Activated CD8-positive, alpha-beta memory T cell treated with anti-CD3 and anti-CD28 coated beads for 36 hours (primary cell): Measurements from ENCODE around the gene TYMP. TPM values are rescaled to one million over a fixed set of nuclear protein-coding genes. Genes with fewer than 3 reads are reported as not detected.

ENCODE experiments used
- CTCF ChIA-PET: fragments of 350-600 bp; sonication (Branson Sonifier 250); formaldehyde crosslinking; loops from one replicate; lab custom pipeline; 2021; ENCODE audit warnings: antibody characterized with exemption; lab: Charles Lee
- POLR2A ChIA-PET: fragments of 350-600 bp; sonication (Branson Sonifier 250); formaldehyde crosslinking; loops from one replicate; lab custom pipeline; 2021; ENCODE audit warnings: antibody characterized with exemption; lab: Charles Lee
- total RNA-seq, 2 experiments: library from RNA; stranded (reverse); gene quantifications; one replicate each; pipeline ENCODE4 v1.2.3, GENCODE V29; 2021

Gene TYMP
- total RNA-seq, result 10 to 100 TPM; 89.6 to 89.7 TPM

DNA sequence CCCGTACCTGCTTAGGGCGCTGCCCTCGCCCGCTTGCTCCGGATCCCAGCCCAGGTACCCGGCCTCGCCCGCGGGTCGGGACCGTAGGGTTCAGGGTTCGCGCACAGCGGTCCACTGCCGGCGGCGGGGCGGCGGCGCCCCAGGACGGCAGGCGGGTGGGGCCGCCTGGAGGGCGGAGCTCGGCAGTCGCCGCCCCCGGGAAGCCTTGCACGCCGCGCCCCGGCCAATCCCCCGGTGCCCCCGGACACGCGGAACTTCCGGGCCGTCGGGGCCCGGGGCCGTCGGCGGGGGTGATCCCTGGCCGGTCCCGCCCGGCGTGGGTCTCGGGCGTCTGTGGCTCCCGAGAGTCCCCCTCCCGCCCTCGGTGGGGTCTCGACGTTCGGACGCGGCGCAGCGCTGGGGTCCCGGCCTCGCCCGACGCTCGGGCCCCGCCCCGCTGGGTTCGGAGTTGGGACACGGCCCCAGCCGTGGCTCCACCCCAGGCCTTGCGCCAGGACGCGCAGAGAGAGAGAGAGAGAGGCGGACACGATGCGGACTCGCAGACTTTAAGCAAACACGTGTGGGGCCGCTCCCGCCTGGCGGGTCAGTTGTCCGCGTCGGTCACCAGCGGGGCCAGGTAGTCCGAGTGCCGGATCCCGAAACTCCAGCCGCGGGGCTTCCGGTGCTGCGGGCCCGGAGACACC, at the start of gene TYMP:
TYMP (minus strand) TSS at position 116 of the 683 bp plus-strand sequence. CDS start 303 bp downstream, outside the sequence.
- ChIA-PET CTCF (interaction anchor here (1.1 to 3.4 kb wide), 3 partner anchors 9 to 91 kb away, joined by 3 to 22 read pairs (median 3); no protein-coding TSS in a partner anchor), POLR2A (interaction anchor here (0.6 to 7.7 kb wide), 9 partner anchors 10 to 286 kb away, joined by 3 to 93 read pairs (median 3); partner anchors contain the start of genes CHKB, LMF2, NCAPH2 and SYCE3)

DNA sequence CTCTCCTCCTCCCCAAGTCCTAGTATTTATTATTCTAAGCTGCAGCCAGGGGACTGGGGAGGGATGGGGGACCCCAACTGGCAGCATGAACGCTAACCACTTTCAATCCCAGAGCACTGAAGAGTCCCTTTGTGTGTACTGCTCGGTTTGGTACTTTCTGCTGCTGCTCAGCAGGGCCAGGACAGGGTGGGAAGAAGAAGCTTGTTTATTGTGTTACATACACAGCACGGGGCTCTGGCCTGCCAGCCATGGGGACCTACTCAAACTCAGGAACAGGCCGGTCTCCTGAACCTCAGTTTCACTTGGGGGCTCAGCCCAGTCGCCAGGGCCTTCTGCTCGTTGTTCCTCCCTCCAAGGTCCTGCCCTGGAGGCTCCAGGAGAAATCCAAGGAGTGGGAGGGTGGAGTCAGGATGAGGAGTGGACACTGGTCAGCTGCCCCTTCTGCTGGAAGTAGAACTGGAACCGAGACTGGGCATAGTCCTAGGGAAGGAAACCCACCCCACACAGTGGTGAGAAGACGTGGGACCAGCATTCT, 49.0 kb upstream of the TYMP start:
- ChIA-PET POLR2A (interaction anchor here (0.6 to 0.9 kb wide), 2 partner anchors 30 to 335 kb away, joined by 3 read pairs; no protein-coding TSS in a partner anchor), CTCF (interaction anchor here (0.6 to 1.0 kb wide), 2 partner anchors 8 to 41 kb away, joined by 3 read pairs; no protein-coding TSS in a partner anchor)

- POLR2A ChIA-PET, result interaction anchor here (0.9 kb wide), 1 partner anchor 334 kb away, joined by 3 read pairs; no protein-coding TSS in a partner anchor
- CTCF ChIA-PET, result interaction anchor here (0.6 to 1.6 kb wide), 4 partner anchors 9 to 80 kb away, joined by 3 to 8 read pairs (median 3); partner anchors contain the start of gene SYCE3
Observed at GRCh38 chr22:50577987-50578775, 48.4 kb upstream of the TYMP start, which contains the start of gene CPT1B. Gene CPT1B (minus strand): TSS chr22:50578427. CDS start chr22:50577915, 512 bp downstream.

DNA sequence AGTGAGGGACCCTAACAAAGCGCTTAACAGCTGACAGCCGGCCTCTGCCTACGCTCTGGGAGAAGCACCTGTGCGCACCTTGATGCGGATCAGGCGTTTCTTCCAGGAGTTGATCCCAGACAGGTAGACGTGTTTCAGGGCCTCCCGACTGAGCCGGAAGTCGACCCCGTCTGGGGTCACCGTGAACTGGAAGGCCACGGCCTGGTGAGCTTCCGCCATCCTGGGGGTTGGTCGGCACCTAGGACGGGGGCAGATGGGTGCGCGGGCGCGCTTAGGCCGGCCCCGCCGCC, 47.8 kb upstream of the TYMP start:
- ChIA-PET CTCF (interaction anchor here (0.9 to 1.6 kb wide), 2 partner anchors 15 to 79 kb away, joined by 3 to 8 read pairs; partner anchors contain the start of gene SYCE3), POLR2A (no interaction called here)

- ChIA-PET CTCF (interaction anchor here (1.6 kb wide), 1 partner anchor 14 kb away, joined by 8 read pairs; the partner anchor contains the start of gene SYCE3), POLR2A (interaction anchor here (0.9 kb wide), 1 partner anchor 14 kb away, joined by 3 read pairs; the partner anchor contains the start of gene SYCE3)
Observed at GRCh38 chr22:50576806-50577696, 47.2 kb upstream of the TYMP start.

DNA sequence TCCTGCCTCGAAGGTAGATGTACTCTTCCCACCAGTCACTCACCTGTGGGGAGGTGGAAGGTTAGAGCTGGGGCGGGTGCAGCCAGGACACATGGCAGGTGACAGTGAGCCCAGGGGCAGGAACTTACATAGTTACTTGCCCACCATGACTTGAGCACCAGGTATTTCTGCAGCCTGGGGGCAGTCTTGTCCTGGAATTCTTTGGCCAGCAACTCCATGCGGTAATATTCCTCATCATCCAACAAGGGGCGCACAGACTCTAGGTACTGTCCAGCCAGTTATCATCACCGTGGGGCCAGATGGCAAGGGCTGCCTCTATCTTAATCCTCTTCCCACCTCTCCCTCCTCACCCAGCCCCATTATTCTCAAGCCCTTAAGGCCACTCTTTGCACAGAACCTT, 46.3 kb upstream of the TYMP start:
- POLR2A ChIA-PET, result interaction anchor here (0.9 kb wide), 1 partner anchor 13 kb away, joined by 3 read pairs; the partner anchor contains the start of gene SYCE3

DNA sequence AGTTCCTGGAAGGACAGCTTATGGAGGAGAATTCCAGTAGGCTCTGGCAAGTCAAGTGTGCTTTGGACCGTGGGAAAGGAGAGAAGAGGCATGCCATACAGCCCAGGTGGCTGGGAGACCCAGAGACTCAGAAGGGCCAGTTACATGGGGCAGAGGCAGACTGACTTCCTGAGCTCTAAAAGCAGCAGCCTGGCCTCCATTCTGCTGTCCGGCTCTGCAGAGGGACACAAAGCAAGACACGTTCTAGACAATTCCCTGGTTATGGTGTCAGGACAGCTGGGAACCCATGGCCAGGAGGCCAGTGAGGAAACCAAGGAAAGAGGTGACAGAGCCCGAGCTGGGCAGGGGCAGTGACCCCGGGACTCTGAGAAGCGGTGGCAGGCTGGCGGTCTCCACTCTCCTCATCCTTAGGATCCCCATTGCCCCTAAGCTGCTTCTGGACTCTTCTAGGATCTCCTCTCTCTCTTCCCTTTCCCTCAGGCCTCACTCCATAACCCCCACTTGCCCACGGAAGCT, 45.7 kb upstream of the TYMP start:
- ChIA-PET POLR2A (interaction anchor here (0.6 kb wide), 1 partner anchor 50 kb away, joined by 5 read pairs; the partner anchor contains the start of gene SCO2), CTCF (interaction anchor here (1.0 to 1.4 kb wide), 2 partner anchors 11 to 12 kb away, joined by 3 read pairs; partner anchors contain the start of gene SYCE3)

More for the DNA sequence above, 46.3 kb upstream of the TYMP start:
- CTCF ChIA-PET, result interaction anchor here (1.4 to 1.6 kb wide), 2 partner anchors 12 to 13 kb away, joined by 3 to 8 read pairs; partner anchors contain the start of gene SYCE3

- POLR2A ChIA-PET, result no interaction called here
- CTCF ChIA-PET, result interaction anchor here (0.8 to 1.2 kb wide), 2 partner anchors 11 to 47 kb away, joined by 3 read pairs; partner anchors contain the start of gene SYCE3
Observed at GRCh38 chr22:50574383-50574755, 44.6 kb upstream of the TYMP start.

DNA sequence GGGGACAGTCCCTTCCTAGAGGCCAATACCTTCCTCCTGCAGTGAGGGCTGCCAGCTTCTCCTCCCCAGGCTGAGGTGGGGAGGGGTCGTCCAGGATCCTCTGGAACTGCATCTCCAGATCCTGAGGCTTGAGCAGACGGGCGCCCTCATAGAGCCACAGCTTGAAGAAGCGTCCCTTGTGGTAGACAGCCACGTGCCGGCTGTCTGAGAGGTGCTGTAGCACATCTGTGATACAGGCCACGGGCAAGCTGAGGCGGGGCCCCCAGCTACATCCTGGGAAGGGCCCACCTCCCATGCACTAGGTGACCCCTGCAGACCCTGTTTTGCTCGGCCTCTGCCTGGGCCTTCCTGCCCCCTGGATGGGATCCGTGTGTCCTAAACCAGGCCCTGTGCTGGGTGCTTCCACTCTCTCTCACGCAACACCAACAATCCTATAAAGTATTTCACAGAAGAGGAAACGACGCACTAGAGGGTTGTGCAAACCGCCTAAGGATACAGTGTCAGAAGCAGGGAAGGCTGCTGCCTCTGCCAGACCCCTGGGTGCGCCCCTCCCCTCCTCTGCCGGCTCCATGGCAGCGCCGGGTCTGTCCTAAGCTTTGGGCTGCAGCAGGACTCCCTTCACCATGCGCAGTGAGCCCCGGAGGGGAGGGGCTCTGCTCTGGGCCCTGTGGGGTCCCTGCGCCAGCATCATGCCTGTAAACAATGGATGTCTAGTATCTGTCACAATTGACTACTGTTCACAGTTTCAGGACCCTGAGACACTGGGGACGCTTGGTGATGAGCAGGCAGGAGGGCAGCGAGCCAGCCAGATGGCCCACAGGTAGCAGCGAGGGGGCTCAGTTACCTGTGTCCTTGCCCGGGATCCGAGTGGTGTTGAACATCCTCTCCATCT, 43.9 kb upstream of the TYMP start:
- CTCF ChIA-PET, result interaction anchor here (1.2 to 1.7 kb wide), 2 partner anchors 11 to 26 kb away, joined by 3 read pairs; partner anchors contain the start of gene SYCE3
- POLR2A ChIA-PET, result interaction anchor here (0.5 kb wide), 1 partner anchor 49 kb away, joined by 3 read pairs; no protein-coding TSS in a partner anchor

DNA sequence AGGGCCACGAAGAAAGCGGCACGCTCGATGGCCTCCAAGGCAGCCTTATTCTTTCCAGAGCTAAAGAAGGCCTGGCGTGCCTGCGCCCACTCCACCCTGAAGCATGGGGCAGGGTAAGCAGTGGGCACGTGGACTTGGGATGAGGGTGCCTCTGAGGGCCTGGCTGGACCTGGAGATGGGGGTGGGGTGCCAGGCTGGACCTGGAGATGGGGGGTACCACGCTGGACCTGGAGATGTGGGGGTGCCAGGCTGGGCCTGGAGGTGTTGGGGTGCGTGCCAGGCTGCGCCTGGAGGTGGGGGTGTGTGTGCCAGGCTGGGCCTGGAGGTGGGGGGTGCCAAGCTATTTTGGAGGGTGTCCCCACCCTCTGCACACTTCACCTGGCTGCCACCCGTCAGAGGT, 43.2 kb upstream of the TYMP start:
- POLR2A ChIA-PET, result interaction anchor here (1.0 kb wide), 1 partner anchor 49 kb away, joined by 10 read pairs; no protein-coding TSS in a partner anchor
- CTCF ChIA-PET, result interaction anchor here (1.0 to 1.7 kb wide), 3 partner anchors 10 to 75 kb away, joined by 3 to 4 read pairs (median 3); partner anchors contain the start of gene SYCE3

GRCh38 chr22:50571264-50572175, 41.7 kb upstream of the TYMP start:
- CTCF ChIA-PET, result no interaction called here
- POLR2A ChIA-PET, result interaction anchor here (0.7 kb wide), 1 partner anchor 46 kb away, joined by 3 read pairs; the partner anchor contains the start of gene SCO2

DNA sequence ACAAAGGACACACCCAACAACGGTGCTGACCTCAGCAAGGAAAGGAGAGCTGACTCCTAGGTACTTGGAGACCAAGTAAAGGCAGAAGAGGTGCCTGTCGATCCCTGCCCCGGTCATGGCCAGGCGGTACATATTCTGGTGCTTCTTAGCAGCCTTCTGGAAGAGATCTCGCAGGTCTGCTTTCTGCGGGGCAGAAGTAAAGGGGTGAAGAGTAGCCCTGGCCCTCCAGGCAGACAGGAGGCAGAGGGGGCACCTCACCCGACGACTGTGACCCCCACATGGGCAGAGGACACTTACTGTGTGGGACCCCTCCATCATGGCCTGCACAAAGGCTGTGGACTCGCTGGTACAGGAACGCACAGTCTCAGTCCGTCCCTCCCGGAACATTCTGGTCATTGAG, 41.0 kb upstream of the TYMP start:
- CTCF ChIA-PET, result no interaction called here

DNA sequence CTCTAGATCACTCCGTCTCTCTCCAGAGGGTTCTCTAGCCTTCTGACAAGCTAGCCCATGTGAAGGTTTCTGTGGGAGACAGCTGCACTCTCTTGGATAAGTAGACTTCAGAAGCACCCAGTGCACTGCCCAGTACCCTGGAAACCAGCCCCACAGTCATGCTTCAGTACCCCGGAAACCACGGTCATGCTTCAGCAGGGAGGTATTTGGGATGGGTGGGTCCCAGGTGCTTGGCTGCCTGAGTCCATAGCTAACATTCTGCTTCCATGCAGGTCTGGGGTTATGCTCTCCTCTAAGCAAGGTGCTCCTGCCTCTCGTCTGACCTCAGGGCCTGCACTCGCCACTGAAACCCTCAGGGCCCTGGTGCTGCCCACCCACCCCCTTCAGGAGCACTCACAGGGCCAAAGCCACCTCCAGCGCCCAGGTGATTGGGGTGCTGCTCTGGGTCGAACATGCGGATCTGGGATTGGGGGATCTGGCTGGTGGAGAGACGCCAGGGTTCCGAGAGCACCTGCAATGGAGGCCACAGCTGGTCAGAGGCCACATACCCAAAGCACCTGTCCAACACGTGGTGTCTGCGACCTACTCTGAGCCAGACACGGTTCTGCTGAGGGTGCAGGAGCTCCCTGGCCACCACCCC, 40.2 kb upstream of the TYMP start:
- CTCF ChIA-PET, result interaction anchor here (0.9 to 1.2 kb wide), 2 partner anchors 9 to 44 kb away, joined by 3 read pairs; partner anchors contain the start of gene SCO2
- POLR2A ChIA-PET, result interaction anchor here (1.0 kb wide), 1 partner anchor 30 kb away, joined by 3 read pairs; no protein-coding TSS in a partner anchor

More for the DNA sequence above, 41.0 kb upstream of the TYMP start:
- POLR2A ChIA-PET, result interaction anchor here (0.7 kb wide), 1 partner anchor 46 kb away, joined by 3 read pairs; the partner anchor contains the start of gene SCO2

GRCh38 chr22:50569041-50569459, 39.2 kb upstream of the TYMP start:
- ChIA-PET POLR2A (no interaction called here), CTCF (no interaction called here)

GRCh38 chr22:50568626-50569025, 38.8 kb upstream of the TYMP start:
- CTCF ChIA-PET, result no interaction called here
- POLR2A ChIA-PET, result no interaction called here
